ENCODE results near the gene ARHGAP26.

The ARHGAP26 gene

DNA sequence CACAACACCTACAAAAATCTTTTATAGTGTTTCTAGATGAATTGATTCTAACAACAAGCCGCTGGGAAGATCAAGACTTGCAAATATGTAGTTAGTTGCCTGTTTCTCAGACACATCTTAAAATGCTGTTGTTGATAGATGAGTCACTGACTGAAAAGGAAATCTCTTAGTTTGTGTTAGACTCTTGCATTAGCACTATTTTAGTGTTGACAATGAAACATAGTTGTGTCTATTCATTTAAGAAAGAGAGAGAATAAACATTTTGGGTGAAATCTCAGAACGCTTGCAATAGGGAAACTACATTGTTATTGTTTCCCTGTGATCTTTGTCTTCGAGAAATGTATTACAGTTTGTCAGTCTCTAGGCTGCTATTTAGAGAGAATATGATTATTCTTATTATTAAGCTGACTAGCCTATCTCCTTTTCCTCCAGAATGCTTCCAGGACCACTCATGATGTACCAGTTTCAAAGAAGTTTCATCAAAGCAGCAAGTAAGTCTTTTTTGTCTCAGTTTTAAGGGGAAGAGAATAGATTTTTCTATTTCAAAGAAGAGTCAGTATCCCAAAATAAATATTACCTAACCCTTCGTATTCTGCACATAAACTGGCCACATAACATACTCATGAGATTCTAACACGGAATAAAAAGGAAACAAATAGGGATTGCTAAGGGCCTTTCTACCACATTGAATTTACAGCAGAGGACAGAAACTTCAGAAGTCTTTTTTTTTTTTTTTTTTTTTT is 285.6 kb downstream of the ARHGAP26 start:
- no peaks in the 10 kb centered on the region for H3K9me3 ChIP-seq
- no peak overlapping the region for H3K27ac ChIP-seq
- H3K36me3 ChIP-seq, result peaks cover 84% of the 10 kb centered on the region
- TF ChIP-seq, protein P1, sequence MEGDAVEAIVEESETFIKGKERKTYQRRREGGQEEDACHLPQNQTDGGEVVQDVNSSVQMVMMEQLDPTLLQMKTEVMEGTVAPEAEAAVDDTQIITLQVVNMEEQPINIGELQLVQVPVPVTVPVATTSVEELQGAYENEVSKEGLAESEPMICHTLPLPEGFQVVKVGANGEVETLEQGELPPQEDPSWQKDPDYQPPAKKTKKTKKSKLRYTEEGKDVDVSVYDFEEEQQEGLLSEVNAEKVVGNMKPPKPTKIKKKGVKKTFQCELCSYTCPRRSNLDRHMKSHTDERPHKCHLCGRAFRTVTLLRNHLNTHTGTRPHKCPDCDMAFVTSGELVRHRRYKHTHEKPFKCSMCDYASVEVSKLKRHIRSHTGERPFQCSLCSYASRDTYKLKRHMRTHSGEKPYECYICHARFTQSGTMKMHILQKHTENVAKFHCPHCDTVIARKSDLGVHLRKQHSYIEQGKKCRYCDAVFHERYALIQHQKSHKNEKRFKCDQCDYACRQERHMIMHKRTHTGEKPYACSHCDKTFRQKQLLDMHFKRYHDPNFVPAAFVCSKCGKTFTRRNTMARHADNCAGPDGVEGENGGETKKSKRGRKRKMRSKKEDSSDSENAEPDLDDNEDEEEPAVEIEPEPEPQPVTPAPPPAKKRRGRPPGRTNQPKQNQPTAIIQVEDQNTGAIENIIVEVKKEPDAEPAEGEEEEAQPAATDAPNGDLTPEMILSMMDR (IDR thresholded peaks at IDR 0.05), result no peak
- peaks cover 10 to 19% of the 10 kb centered on the region in 2 experiments for H3K4me1 ChIP-seq (ENCODE audit: control insufficient read depth in 1 of 2, insufficient read depth in 1 of 2, low read depth in 1 of 2, low read length in 1 of 2)
- no peaks in the 10 kb centered on the region for H3K27me3 ChIP-seq
- no peak overlapping the region for H3K4me3 ChIP-seq (ENCODE audit: low read depth in 1 of 2, low read length in 1 of 2)

DNA sequence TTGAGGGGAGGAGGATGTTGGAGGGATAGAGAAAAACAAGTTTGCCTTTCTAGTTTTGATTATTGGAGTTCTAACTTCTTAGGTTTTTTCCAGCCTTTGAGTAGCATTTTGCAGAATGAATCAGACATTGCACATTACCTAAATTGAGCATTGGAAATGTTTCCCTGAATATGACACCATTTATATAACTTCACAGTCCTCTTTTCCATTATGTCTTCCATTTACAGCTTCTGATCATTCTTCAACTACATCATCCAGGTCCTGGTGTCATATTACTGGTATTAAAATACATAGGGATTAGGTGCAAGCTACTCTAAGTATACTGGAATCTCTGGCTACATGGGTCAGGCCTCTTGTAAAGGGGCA is 286.1 kb downstream of the ARHGAP26 start:
- TF ChIP-seq, protein P1 (IDR thresholded peaks at IDR 0.05), result no peak
- H3K9me3 ChIP-seq, result no peaks in the 10 kb centered on the region
- H3K4me3 ChIP-seq (ENCODE audit: low read depth in 1 of 2, low read length in 1 of 2), result no peak overlapping the region
- no peaks in the 10 kb centered on the region for H3K27me3 ChIP-seq
- H3K36me3 ChIP-seq, result peaks cover 84% of the 10 kb centered on the region
- H3K27ac ChIP-seq, result no peak overlapping the region
- H3K4me1 ChIP-seq (ENCODE audit: control insufficient read depth in 1 of 2, insufficient read depth in 1 of 2, low read depth in 1 of 2, low read length in 1 of 2), result peaks cover 6 to 15% of the 10 kb centered on the region in 2 experiments

DNA sequence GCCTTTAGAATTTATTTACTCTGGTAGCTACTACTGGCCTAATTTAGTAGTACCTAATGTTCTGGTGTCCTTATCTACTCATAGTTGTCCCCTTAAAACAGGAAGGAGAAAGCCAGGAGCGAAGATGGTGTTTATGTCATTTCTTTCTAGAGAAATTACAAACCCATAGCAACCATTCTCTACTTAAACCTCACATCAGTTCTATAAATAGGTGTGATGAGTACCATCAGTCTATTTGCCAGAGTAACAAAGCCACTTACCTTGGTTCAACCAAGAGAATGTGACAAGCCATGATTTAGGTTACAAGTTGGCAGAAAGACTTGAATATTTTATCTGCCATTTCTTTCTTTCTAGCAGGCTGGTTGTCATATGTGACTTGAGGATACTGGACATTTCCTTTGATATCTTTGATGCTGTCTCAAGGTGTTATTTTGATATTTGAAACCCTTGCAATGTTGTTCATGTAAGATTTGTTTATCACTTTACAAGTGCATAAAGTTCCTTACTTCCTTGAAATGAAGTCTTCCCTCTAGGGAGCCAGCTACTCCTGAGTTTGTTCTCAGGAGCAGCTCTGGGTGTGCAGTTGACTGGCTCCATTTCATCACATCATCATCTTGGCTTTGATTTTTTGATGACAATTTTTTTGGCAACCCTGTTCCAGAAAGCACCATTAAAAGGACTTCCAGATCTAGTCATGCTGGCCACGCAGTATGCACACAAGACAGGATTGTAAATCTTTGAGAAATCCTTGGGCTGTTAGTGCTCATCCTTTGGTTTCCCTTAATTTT is 286.8 kb downstream of the ARHGAP26 start:
- no peaks in the 10 kb centered on the region for H3K9me3 ChIP-seq
- H3K4me3 ChIP-seq (ENCODE audit: low read depth in 1 of 2, low read length in 1 of 2), result no peak overlapping the region
- TF ChIP-seq, protein P1 (IDR thresholded peaks at IDR 0.05), result no peak
- H3K27ac ChIP-seq, result peak overlapping the region; percentile 36
- H3K36me3 ChIP-seq, result peaks cover 88% of the 10 kb centered on the region
- peaks cover 0 to 8% of the 10 kb centered on the region in 2 experiments for H3K4me1 ChIP-seq (ENCODE audit: control insufficient read depth in 1 of 2, insufficient read depth in 1 of 2, low read depth in 1 of 2, low read length in 1 of 2)
- no peaks in the 10 kb centered on the region for H3K27me3 ChIP-seq

DNA sequence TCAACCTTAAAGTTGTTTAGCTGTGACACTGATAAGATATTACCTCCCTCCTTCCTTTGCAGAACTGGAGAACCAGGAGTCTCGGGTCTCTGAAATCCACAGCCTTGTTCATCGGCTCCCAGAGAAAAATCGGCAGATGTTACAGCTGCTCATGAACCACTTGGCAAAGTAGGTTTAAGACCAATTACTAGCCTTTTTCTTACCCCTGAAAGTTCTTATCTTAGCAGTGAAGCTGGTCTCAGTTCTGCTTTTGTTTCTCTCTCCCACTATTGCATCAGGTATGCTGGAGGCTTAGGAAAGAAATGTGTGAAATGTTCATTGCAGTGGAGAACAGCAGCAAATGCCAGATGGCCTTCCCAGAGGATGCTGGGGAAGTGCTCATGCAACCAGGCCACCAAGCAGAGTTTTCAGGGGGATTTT is 287.4 kb downstream of the ARHGAP26 start:
- H3K9me3 ChIP-seq, result no peaks in the 10 kb centered on the region

DNA sequence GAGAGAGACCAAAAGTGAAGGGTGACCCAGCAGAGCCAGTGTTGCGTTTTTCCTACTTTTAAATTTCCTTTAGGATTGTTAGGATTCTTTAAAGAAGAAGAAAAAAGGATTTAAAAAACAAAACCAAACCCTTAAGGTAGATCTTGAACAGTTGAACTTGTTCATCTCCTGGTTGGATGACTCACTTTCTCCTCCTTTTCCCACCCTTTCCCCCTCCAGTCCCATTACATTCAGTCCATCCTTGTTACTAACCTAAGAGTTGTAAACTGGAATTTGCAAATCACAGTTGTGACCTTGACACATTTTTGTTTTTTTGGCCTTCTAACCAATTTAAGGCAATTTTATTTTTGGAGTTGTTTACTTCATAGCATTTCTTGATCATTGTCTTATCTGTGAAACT is 289.2 kb downstream of the ARHGAP26 start:
- Histone ChIP-seq H3K27ac (no peak overlapping the region), H3K9me3 (no peaks in the 10 kb centered on the region), H3K27me3 (no peaks in the 10 kb centered on the region), H3K36me3 (peaks cover 89% of the 10 kb centered on the region), H3K4me3 (ENCODE audit: low read depth in 1 of 2, low read length in 1 of 2) (no peak overlapping the region), H3K4me1 (ENCODE audit: control insufficient read depth in 1 of 2, insufficient read depth in 1 of 2, low read depth in 1 of 2, low read length in 1 of 2) (peaks cover 0 to 7% of the 10 kb centered on the region in 2 experiments)
- TF ChIP-seq, protein P1 (IDR thresholded peaks at IDR 0.05), result no peak

More for the DNA sequence above, 287.4 kb downstream of the ARHGAP26 start:
- H3K4me1 ChIP-seq (ENCODE audit: control insufficient read depth in 1 of 2, insufficient read depth in 1 of 2, low read depth in 1 of 2, low read length in 1 of 2), result peaks cover 0 to 7% of the 10 kb centered on the region in 2 experiments
- TF ChIP-seq, protein P1 (IDR thresholded peaks at IDR 0.05), result no peak
- H3K27ac ChIP-seq, result peak overlapping the region; percentile 36
- H3K36me3 ChIP-seq, result peaks cover 86% of the 10 kb centered on the region
- H3K27me3 ChIP-seq, result no peaks in the 10 kb centered on the region
- H3K4me3 ChIP-seq (ENCODE audit: low read depth in 1 of 2, low read length in 1 of 2), result no peak overlapping the region

All from neutrophil (primary cell).